Osteoblast (primary cell): ENCODE results near the gene FBRSL1. TPM values are rescaled to one million over a fixed set of nuclear protein-coding genes. Genes with fewer than 3 reads are reported as not detected.

Experiments used
- DNase-seq: peaks from one replicate; pipeline ENCODE4 v3.0.0; 2011; ENCODE audit warnings: low spot score, mixed read lengths; ENCODE audit not compliant: insufficient read length; ENCODE audit errors: missing footprints
- H2AFZ ChIP-seq: 2 replicates; pipeline ENCODE4 v1.6.0; 2011; ENCODE audit warnings: mild to moderate bottlenecking, low read length
- H3K27ac ChIP-seq: 2 replicates; pipeline ENCODE4 v1.5.1; 2011; ENCODE audit warnings: mild to moderate bottlenecking, low read depth, low read length, moderate library complexity
- H3K27me3 ChIP-seq: 2 replicates; pipeline ENCODE4 v1.6.0; 2012; ENCODE audit warnings: mild to moderate bottlenecking, control low read depth, inconsistent platforms, low read length, moderate library complexity; ENCODE audit not compliant: insufficient read depth
- H3K36me3 ChIP-seq: 2 replicates; pipeline ENCODE4 v1.5.1; 2011; ENCODE audit warnings: mild to moderate bottlenecking, low read length, control low read depth, moderate library complexity; ENCODE audit not compliant: insufficient read depth
- H3K4me1 ChIP-seq: 2 replicates; pipeline ENCODE4 v1.5.1; 2011; ENCODE audit warnings: mild to moderate bottlenecking, low read length, control low read depth, moderate library complexity; ENCODE audit not compliant: insufficient read depth
- H3K4me2 ChIP-seq: 2 replicates; pipeline ENCODE4 v1.6.0; 2011; ENCODE audit warnings: mild to moderate bottlenecking, low read length; ENCODE audit not compliant: insufficient read depth
- H3K4me3 ChIP-seq: fragments of 200-600 bp; sonication (generic); 3 replicates; pipeline ENCODE4 v1.5.1; 2012; ENCODE audit warnings: mild to moderate bottlenecking, low read length, inconsistent platforms; ENCODE audit not compliant: insufficient read depth
- H3K79me2 ChIP-seq: 2 replicates; pipeline ENCODE4 v1.6.0; 2012; ENCODE audit warnings: mild to moderate bottlenecking, low read length, control low read depth, inconsistent platforms; ENCODE audit not compliant: insufficient read depth
- H3K9me3 ChIP-seq: 2 replicates; pipeline ENCODE4 v1.5.1; 2011; ENCODE audit warnings: low read depth, low read length, control low read depth
- H4K20me1 ChIP-seq: 2 replicates; pipeline ENCODE4 v1.6.0; 2012; ENCODE audit warnings: mild to moderate bottlenecking, low read length, control low read depth; ENCODE audit not compliant: insufficient read depth
- total RNA-seq: library from RNA; depleted of rRNA; stranded (reverse); fragments of >200 nt; gene quantifications from 2 replicates; pipeline ENCODE4 v1.2.3, GENCODE V29; 2012
- TF ChIP-seq, protein P1 (sequence below): IDR thresholded peaks from 2 replicates; pipeline ENCODE4 v1.5.1; 2011; ENCODE audit warnings: mild to moderate bottlenecking, low read depth, low read length, moderate library complexity; ENCODE audit errors: extremely low read depth

FBRSL1 gene
- total RNA-seq, 1 donor = 12.3 TPM

DNA sequence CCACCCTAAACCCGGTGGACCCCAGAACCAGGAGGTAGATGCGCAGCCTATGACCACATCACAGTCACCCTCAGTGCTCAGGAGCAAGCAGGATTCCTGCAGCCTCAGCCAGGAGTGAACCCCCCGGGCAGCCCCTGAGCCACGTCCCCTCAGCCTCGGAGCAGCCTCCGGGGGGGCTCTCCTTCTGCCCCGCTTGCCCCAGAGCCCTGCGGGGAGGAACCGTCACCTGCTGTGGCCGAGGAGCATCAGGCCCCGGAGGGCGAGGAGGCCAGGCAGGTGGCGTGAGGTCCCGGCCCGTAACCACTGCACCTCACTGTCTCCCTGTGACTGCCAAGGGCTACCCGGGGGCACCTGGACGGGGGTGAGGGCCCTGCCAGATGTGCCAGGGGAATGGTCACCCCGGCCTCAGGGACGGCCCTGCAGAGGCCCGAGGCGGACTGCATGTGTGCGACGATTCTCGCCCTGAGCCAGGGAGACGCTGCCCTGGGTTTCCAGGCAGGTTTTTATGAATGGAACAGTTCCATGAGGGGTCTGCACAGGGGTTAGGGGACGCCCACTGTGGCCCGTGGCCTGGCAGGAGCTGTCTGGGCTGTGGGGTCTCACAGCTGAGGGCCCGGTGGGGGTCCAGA, 58.6 kb downstream of the FBRSL1 start:
- no peaks in the 10 kb centered on the region for H3K36me3 ChIP-seq
- H3K4me1 ChIP-seq = no peaks in the 10 kb centered on the region
- TF ChIP-seq, protein P1, sequence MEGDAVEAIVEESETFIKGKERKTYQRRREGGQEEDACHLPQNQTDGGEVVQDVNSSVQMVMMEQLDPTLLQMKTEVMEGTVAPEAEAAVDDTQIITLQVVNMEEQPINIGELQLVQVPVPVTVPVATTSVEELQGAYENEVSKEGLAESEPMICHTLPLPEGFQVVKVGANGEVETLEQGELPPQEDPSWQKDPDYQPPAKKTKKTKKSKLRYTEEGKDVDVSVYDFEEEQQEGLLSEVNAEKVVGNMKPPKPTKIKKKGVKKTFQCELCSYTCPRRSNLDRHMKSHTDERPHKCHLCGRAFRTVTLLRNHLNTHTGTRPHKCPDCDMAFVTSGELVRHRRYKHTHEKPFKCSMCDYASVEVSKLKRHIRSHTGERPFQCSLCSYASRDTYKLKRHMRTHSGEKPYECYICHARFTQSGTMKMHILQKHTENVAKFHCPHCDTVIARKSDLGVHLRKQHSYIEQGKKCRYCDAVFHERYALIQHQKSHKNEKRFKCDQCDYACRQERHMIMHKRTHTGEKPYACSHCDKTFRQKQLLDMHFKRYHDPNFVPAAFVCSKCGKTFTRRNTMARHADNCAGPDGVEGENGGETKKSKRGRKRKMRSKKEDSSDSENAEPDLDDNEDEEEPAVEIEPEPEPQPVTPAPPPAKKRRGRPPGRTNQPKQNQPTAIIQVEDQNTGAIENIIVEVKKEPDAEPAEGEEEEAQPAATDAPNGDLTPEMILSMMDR = no peak
- H2AFZ ChIP-seq = no peak overlapping the region
- no peak for DNase-seq
- H3K79me2 ChIP-seq = no peaks in the 10 kb centered on the region
- H4K20me1 ChIP-seq = no peaks in the 10 kb centered on the region
- H3K27me3 ChIP-seq = no peaks in the 10 kb centered on the region
- H3K4me3 ChIP-seq = no peak overlapping the region
- H3K27ac ChIP-seq = no peak overlapping the region
- no peak overlapping the region for H3K4me2 ChIP-seq
- no peaks in the 10 kb centered on the region for H3K9me3 ChIP-seq

DNA sequence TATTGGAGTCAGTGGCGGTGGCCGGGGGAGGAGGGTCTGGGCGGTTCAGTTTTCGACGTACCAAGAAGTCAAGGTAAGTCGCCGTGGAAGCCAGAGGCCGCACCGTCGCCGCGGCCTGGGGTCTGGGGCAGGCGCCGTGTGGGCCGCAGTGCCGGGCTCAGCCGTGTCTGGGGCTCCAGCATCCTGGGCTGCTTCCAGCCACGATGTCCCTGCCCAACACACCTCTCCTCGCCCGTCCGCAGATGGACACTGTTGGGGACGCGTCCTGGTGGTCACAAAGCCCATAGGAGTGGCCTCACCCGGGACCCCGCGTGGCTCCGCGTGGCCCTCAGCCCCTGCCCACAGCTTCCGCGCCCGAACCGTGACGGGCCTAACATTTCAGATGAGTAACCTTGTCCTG, 59.1 kb downstream of the FBRSL1 start:
- DNase-seq = no peak
- H3K27me3 ChIP-seq = no peaks in the 10 kb centered on the region
- TF ChIP-seq, protein P1 = no peak
- H3K4me3 ChIP-seq = no peak overlapping the region
- no peak overlapping the region for H3K4me2 ChIP-seq
- no peaks in the 10 kb centered on the region for H4K20me1 ChIP-seq
- H3K79me2 ChIP-seq = no peaks in the 10 kb centered on the region
- no peaks in the 10 kb centered on the region for H3K4me1 ChIP-seq
- no peaks in the 10 kb centered on the region for H3K36me3 ChIP-seq
- H2AFZ ChIP-seq = no peak overlapping the region
- H3K9me3 ChIP-seq = no peaks in the 10 kb centered on the region
- no peak overlapping the region for H3K27ac ChIP-seq

DNA sequence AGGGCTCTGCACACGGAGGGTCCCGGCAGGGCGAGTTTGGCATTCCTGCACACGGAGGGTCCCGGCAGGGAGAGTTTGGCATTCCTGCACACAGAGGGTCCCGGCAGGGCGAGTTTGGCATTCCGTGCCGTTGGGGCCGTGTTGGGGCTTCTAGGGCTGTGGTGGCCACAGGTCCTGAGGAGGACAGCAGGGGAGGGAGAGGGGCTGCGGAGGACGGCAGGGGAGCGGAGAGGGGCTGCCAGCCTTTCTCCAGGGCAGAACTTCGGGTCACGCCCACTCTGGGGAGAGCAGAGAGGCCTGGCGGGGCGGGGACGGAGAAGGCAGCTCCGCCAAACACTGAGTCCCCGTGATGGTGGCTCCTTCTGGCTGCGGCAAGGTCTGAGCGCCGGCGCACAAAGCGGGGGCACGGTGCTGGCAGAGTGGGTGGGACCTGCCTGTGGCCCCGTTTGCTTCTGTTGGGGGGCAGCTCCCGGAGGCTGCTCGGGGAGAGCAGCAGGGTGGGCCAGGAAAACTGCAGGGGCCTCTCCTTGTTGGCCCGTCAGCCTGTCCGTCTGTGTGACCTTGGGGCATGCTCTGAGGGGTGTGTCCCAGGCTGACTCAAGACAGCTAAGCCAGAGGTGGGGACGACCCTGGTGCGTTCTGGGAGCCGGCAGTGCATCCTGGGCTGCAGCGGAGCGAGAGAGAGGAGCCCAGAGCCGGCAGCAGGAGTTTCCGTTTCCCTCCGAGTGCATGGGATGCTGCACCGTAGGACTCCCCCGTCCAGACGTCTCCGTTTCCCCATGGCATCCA, 60.3 kb downstream of the FBRSL1 start:
- DNase-seq = no peak
- H3K79me2 ChIP-seq = no peaks in the 10 kb centered on the region
- no peak overlapping the region for H3K4me2 ChIP-seq
- no peak overlapping the region for H2AFZ ChIP-seq
- no peaks in the 10 kb centered on the region for H3K27me3 ChIP-seq
- H3K9me3 ChIP-seq = no peaks in the 10 kb centered on the region
- TF ChIP-seq, protein P1 = no peak
- H4K20me1 ChIP-seq = no peaks in the 10 kb centered on the region
- no peaks in the 10 kb centered on the region for H3K4me1 ChIP-seq
- no peaks in the 10 kb centered on the region for H3K36me3 ChIP-seq
- no peak overlapping the region for H3K27ac ChIP-seq
- no peak overlapping the region for H3K4me3 ChIP-seq

DNA sequence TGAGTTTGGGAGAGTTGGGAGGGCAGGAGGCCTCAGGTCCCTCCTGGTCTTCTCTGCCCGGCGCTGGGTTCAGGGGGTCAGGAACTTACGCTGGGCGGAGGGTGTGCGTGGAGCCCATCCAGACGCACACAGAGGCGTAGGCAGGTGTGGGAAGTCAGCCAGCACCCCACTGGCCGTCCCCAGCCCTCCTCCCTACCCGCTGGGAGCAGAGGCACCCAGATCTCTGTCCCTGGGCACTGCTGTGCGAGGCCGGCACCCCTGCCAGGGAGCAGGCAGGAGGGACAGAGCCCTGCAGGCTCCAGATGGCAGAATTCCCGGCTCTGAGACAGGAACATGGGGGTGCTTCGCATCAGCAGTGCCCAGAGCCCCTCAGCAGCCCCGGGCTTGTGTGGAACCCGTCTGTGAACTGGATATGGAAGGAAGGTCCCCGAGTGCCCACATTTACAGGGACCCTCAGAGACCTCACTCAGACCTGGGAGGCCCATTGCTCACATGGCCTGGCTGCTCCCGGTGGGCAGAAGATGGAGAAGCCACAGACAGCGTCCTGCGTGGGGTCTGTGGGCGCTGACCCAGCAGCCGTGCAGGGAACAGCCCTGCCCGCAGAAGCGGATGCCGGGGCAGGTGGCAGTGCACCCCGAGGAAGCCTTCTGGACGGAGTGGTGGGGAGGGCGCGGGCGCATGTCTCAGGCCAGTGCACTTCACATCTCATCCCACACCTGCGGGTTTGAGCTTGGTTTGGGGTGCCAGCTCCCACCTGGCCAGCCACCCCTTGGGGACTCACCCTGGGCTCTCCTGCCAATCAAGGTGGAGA, 61.1 kb downstream of the FBRSL1 start:
- H3K36me3 ChIP-seq = no peaks in the 10 kb centered on the region

More for the DNA sequence above, 61.1 kb downstream of the FBRSL1 start:
- H3K4me2 ChIP-seq = no peak overlapping the region
- no peaks in the 10 kb centered on the region for H3K27me3 ChIP-seq
- H3K9me3 ChIP-seq = no peaks in the 10 kb centered on the region
- DNase-seq = no peak
- H3K4me1 ChIP-seq = no peaks in the 10 kb centered on the region
- H2AFZ ChIP-seq = no peak overlapping the region
- no peak overlapping the region for H3K4me3 ChIP-seq
- TF ChIP-seq, protein P1 = no peak
- no peaks in the 10 kb centered on the region for H3K79me2 ChIP-seq
- no peaks in the 10 kb centered on the region for H4K20me1 ChIP-seq
- H3K27ac ChIP-seq = no peak overlapping the region
